Thyroid gland (tissue), 4 donors: ENCODE data around the gene SLBP. TPM values are rescaled to one million over a fixed set of nuclear protein-coding genes. Genes with fewer than 3 reads are reported as not detected.

Source experiments
- DNase-seq, 2 donors: peaks; one replicate each; pipeline ENCODE4 v3.0.0-alpha.2; 2019
- H3K27ac ChIP-seq, 3 donors: fragments of 200-600 bp; sonication (generic); 1 replicate in 2 of 3; 2 replicates in 1 of 3; pipeline ENCODE4 v1.5.1; 2016 to 2019; ENCODE audit warnings: mild to moderate bottlenecking in 1 of 3, moderate library complexity in 1 of 3
- H3K27me3 ChIP-seq: fragments of 200-600 bp; sonication (generic); one replicate; pipeline ENCODE4 v1.5.1; 2019
- H3K36me3 ChIP-seq, 2 donors: fragments of 200-600 bp; sonication (generic); one replicate each; pipeline ENCODE4 v1.5.1; 2016 to 2019
- H3K4me1 ChIP-seq, 2 donors: fragments of 200-600 bp; sonication (generic); one replicate each; pipeline ENCODE4 v1.5.1; 2017 to 2019
- H3K4me3 ChIP-seq, 3 donors: fragments of 200-600 bp; sonication (generic); replicated peaks in 1 of 3; 1 replicate in 2 of 3; 2 replicates in 1 of 3; pipeline ENCODE4 v1.5.1; 2016; ENCODE audit warnings: mild to moderate bottlenecking in 1 of 3
- H3K9me3 ChIP-seq: fragments of 200-600 bp; sonication (generic); one replicate; pipeline ENCODE4 v1.5.1; 2017
- POLR2A ChIP-seq, 2 donors: fragments of 450-650 bp; IDR thresholded peaks; one replicate each; pipeline ENCODE4 v1.6.1; 2017; ENCODE audit warnings: antibody characterized with exemption in 2 of 2, mild to moderate bottlenecking in 2 of 2, moderate library complexity in 1 of 2
- WGBS, 2 donors: methylation state at CpG; one replicate each; pipeline ENCODE4 v1.1.5; 2017; 5-methylcytosine and 5-hydroxymethylcytosine counted together
- intact Hi-C: fragments of 100-400 bp; cut with DNase I; formaldehyde crosslinking; loops from one replicate; pipeline ENCODE4 v1.15.1; 2023
- total RNA-seq, 4 donors: library from RNA; depleted of rRNA; stranded (reverse); fragments of >200 nt; gene quantifications; one replicate each; pipeline ENCODE4 v1.2.3, GENCODE V29; 2016
- TF ChIP-seq, protein P1 (sequence below), 6 experiments: fragments of 200-600 bp in 3 of 6; fragments of 450-650 bp in 3 of 6; sonication (generic) in 3 of 6; IDR thresholded peaks; one replicate each; pipeline ENCODE4 v1.5.1; 2016 to 2019; ENCODE audit warnings: antibody characterized with exemption in 6 of 6, mild to moderate bottlenecking in 2 of 6, inconsistent platforms in 1 of 6, moderate library complexity in 1 of 6

Gene SLBP
- total RNA-seq, 4 donors from 2014 or later, result 41.2 to 48.5 (median 43.3) TPM

DNA sequence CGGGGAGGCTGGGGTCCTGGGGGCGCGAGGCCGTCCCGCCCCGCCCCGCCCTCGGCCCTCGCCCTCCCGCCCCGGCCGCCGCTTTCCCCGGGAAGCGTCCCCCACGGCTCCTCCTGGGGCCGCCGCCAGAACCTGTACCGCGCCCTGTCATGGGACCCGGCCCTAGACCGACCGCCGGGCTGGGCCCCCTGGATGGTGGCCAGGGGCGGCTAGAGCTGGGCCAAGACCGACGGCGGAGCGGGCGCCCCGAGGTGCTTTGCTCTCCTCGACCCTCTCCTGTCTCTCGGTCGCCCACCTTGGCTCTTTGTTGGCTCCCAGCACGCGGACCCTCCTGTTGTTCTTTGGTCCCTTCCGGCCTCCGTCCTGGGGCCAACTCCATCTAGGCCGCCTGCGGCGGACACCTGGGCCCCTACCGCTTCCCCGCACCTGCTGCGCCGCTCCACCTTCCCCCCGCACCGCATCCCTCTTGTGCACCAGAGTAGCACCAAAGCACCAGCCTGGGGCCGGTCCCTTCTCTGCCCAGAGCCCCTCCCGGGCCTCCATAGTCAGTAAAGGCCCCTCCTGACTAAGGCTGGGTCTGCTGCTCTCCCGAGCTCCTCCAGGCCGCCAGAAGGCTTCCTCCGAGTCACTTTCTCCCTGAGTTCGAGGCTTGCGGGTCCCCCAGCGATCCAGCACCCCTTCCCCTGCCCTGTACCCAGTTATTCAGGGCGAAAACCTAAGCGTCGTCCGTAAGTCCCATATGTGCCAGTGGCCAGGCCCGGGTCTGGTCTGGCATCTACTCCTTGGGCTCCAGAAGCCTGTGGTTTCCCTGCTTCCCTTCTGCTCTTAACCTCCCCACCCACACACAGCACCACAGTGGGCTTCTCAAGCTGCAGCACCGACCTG, 9.8 kb upstream of the SLBP start:
- 9% methylated on average over 27 of the region's 61 CpGs for WGBS, 2 donors
- Histone ChIP-seq H3K9me3 (no peaks in the 10 kb centered on the region), H3K27me3 (no peaks in the 10 kb centered on the region), H3K4me3 (peak overlapping the region in 1 of 3 donors; percentile 72), H3K4me1 (peaks cover 13 to 33% of the 10 kb centered on the region in 2 donors), H3K36me3 (peaks cover 3 to 17% of the 10 kb centered on the region in 2 donors), H3K27ac (no peak overlapping the region)
- intact Hi-C loops, result loop anchor here (5.0 to 10.0 kb wide), 2 partner anchors 145 to 367 kb away; no protein-coding TSS in a partner anchor
- TF ChIP-seq, protein P1, sequence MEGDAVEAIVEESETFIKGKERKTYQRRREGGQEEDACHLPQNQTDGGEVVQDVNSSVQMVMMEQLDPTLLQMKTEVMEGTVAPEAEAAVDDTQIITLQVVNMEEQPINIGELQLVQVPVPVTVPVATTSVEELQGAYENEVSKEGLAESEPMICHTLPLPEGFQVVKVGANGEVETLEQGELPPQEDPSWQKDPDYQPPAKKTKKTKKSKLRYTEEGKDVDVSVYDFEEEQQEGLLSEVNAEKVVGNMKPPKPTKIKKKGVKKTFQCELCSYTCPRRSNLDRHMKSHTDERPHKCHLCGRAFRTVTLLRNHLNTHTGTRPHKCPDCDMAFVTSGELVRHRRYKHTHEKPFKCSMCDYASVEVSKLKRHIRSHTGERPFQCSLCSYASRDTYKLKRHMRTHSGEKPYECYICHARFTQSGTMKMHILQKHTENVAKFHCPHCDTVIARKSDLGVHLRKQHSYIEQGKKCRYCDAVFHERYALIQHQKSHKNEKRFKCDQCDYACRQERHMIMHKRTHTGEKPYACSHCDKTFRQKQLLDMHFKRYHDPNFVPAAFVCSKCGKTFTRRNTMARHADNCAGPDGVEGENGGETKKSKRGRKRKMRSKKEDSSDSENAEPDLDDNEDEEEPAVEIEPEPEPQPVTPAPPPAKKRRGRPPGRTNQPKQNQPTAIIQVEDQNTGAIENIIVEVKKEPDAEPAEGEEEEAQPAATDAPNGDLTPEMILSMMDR (IDR thresholded peaks at IDR 0.05), result no peak
- TF ChIP-seq POLR2A (IDR thresholded peaks at IDR 0.05), result no peak
- no peak for DNase-seq

DNA sequence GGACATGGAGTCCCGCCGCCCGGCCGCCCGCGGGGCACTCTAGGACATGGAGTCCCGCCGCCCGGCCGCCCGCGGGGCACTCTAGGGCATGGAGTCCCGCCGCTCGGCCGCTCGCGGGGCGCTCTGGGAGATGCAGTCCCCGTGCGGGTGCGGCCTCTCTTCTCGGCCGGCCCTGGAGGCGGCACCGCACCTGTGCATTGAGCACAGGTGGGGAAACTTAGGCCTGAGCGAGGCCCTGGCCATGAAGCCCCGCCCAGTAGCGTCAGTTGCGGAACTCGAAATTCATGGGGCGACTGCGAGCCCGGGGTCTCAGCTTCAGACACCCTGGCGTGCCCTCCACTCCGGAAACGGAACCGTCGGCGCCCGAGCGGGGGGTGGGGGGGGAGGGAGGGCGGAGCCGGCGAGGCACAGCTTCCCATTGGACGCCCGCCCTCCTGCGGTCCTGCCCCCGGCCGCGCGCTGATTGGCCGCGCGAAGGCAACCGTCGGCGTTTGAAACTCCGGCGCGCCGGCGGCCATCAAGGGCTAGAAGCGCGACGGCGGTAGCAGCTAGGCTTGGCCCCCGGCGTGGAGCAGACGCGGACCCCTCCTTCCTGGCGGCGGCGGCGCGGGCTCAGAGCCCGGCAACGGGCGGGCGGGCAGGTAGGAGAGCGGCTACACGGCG, 9.0 kb upstream of the SLBP start, which contains the start of the genes TACC3 and TMEM129:
TACC3 (plus strand) TSS at position 519 of the 663 bp plus-strand sequence. CDS start 1,901 bp downstream, outside the sequence.
TMEM129 (minus strand) TSS at position 321 of the 663 bp plus-strand sequence. CDS start 486 bp downstream, outside the sequence.
- TF ChIP-seq, protein P1 (IDR thresholded peaks at IDR 0.05), result peak in 1 of 6 experiments; percentile 14
- peak in 1 of 2 donors; percentile 89 for TF ChIP-seq POLR2A (IDR thresholded peaks at IDR 0.05)
- intact Hi-C loops, result loop anchor here (5.0 to 10.0 kb wide), 2 partner anchors 144 to 366 kb away; no protein-coding TSS in a partner anchor
- peak; percentile 98 for DNase-seq
- H3K27me3 ChIP-seq, result no peaks in the 10 kb centered on the region
- H3K9me3 ChIP-seq, result no peaks in the 10 kb centered on the region
- WGBS, 2 donors, result 0% methylated on average over 4 of the region's 83 CpGs; no CpG with 5 or more reads in 1 of the 2 donors
- H3K4me1 ChIP-seq, result peaks cover 13 to 25% of the 10 kb centered on the region in 2 donors
- H3K27ac ChIP-seq, result peak within 1 kb of the TSS; percentile 72 to 93 (median 88)
- peaks cover 3 to 17% of the 10 kb centered on the region in 2 donors for H3K36me3 ChIP-seq
- H3K4me3 ChIP-seq, result peak within 1 kb of the TSS; percentile 21 to 72 (median 63)

DNA sequence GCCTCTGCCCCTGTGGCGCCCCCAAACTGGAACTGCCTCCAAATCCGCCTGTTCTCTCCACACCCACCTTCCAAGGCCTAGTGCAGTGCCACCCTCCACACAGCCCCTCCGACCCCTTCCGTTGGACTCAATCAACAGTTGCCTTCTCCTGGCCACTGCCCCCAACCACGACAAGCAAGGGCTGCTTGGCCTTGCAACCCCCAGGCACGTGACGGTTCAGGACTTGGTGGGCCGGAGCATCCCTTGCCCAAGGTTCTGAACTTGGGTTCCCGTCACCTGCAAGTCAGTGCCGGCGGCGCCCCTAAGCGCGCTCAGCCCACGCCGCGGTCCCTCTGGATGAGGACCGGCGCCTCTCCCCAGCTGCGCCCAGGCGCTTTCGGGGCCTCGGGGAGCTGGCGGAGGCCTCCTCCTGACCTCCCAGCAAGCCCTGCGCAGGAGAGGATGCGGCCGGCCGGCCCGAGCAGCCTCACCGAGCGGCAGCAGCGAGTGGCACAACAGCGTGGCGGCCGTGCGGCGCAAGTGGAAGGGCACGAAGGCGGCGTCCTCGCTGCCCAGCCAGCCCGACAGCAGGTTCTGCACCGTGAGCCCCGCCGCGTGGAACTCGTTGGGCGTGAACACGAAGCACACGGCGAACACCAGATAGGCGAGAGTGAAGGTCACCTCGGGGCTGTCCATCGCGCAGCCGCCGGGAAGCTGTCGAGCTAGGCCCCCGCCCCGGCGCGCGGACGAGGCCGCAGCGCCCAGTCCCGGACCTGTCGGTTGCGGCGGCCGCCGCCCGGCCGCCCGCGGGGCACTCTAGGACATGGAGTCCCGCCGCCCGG, 8.3 kb upstream of the SLBP start:
- 2 to 11% methylated on average over 7 to 28 of the region's 79 CpGs for WGBS, 2 donors
- peaks cover 13 to 24% of the 10 kb centered on the region in 2 donors for H3K4me1 ChIP-seq
- no peak for TF ChIP-seq POLR2A (IDR thresholded peaks at IDR 0.05)
- TF ChIP-seq, protein P1 (IDR thresholded peaks at IDR 0.05), result no peak
- peak; percentile 59 to 60 for DNase-seq
- H3K27me3 ChIP-seq, result no peaks in the 10 kb centered on the region
- peak overlapping the region; percentile 72 to 93 (median 88) for H3K27ac ChIP-seq
- no peaks in the 10 kb centered on the region for H3K9me3 ChIP-seq
- peak overlapping the region; percentile 21 to 72 (median 63) for H3K4me3 ChIP-seq
- intact Hi-C loops, result loop anchor here (5.0 to 10.0 kb wide), 2 partner anchors 143 to 366 kb away; no protein-coding TSS in a partner anchor
- peaks cover 3 to 17% of the 10 kb centered on the region in 2 donors for H3K36me3 ChIP-seq

DNA sequence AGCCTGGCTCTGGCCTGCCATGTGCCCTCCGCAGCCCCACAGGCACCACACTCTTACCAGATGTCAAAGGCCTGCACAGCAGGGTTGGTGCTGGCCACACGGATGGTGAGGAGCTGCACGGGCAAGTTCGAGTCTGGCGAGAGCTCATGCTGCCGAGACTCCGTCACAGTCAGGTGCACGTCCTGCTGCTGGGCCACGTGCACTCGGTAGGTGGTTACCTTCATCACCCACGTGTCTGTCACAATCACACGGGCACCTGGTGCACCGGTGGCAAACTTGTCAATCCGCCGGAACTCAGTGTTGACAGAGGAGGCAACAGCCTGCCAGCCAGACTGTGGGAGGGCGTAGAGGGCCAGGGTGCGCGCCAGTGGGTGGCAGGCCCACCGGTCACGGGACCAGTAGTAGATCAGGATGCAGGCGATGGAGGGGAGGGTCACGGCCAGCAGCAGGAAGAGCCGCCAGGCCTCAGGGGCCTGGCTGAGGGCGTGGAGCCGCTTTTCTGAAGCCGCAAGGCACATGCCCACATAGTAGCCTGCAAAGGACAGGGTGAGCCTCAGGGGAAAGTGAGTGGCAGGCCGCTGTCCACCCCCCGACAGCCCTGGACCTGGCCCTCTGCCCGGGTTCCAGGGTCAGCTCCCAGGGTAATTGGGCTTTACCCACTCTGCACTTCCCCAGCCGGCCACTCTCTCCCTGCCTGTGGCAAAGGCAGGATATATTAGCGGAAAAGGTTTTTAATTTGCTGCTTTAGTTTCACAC, 6.2 kb upstream of the SLBP start:
- Histone ChIP-seq H3K36me3 (peaks cover 3 to 17% of the 10 kb centered on the region in 2 donors), H3K9me3 (no peaks in the 10 kb centered on the region), H3K4me1 (peaks cover 13 to 41% of the 10 kb centered on the region in 2 donors), H3K27me3 (no peaks in the 10 kb centered on the region), H3K27ac (no peak overlapping the region), H3K4me3 (no peak overlapping the region)
- WGBS, 2 donors, result 85 to 87% methylated on average over 19 of the region's 31 CpGs
- intact Hi-C loops, result no loop called here
- DNase-seq, result no peak
- TF ChIP-seq POLR2A (IDR thresholded peaks at IDR 0.05), result no peak
- TF ChIP-seq, protein P1 (IDR thresholded peaks at IDR 0.05), result no peak
